Endothelial cell (in vitro differentiated cells): Measurements from ENCODE around the gene CFAP61. TPM values are rescaled to one million over a fixed set of nuclear protein-coding genes. Genes with fewer than 3 reads are reported as not detected.

ENCODE experiments used
- DNase-seq: peaks from one replicate; pipeline ENCODE4 v3.0.0; 2021; ENCODE audit warnings: low spot score
- H3K27ac Mint-ChIP-seq: one replicate; pipeline ENCODE4 v1.8.0; 2021; ENCODE audit warnings: mixed read lengths, inconsistent platforms; ENCODE audit not compliant: unreplicated experiment
- H3K27me3 Mint-ChIP-seq: one replicate; pipeline ENCODE4 v1.8.0; 2021; ENCODE audit warnings: mild to moderate bottlenecking, moderate library complexity, mixed read lengths, inconsistent platforms; ENCODE audit not compliant: unreplicated experiment
- H3K36me3 Mint-ChIP-seq: one replicate; pipeline ENCODE4 v1.8.0; 2021; ENCODE audit warnings: mild to moderate bottlenecking, low read depth, mixed read lengths, inconsistent platforms; ENCODE audit not compliant: unreplicated experiment
- H3K4me1 Mint-ChIP-seq: one replicate; pipeline ENCODE4 v1.8.0; 2021; ENCODE audit warnings: mild to moderate bottlenecking, mixed read lengths, inconsistent platforms; ENCODE audit not compliant: unreplicated experiment
- H3K4me3 Mint-ChIP-seq: one replicate; pipeline ENCODE4 v1.8.0; 2021; ENCODE audit warnings: mild to moderate bottlenecking, mixed read lengths, inconsistent platforms; ENCODE audit not compliant: unreplicated experiment
- H3K9me3 Mint-ChIP-seq: one replicate; pipeline ENCODE4 v1.8.0; 2021; ENCODE audit warnings: mixed read lengths, inconsistent platforms; ENCODE audit not compliant: unreplicated experiment
- CTCF ChIP-seq: fragments of 200-600 bp; sonication (generic); IDR thresholded peaks from one replicate; pipeline ENCODE4 v1.5.0; 2021; ENCODE audit warnings: antibody characterized with exemption; ENCODE audit not compliant: unreplicated experiment
- total RNA-seq: library from RNA; stranded (reverse); fragmentation: NEBNext Ultra II Directional; extraction: Animal tissue kit (Norgen Biotek cat#: 25700); gene quantifications from one replicate; pipeline ENCODE4 v1.2.1, GENCODE V29; 2021; ENCODE audit not compliant: unreplicated experiment

The CFAP61 gene
- total RNA-seq, 1 donor from 2014 or later: not detected

GRCh38 chr20:20364593-20365479 lies 312.5 kb downstream of the CFAP61 start:
- peaks cover 27% of the 10 kb centered on the region for H3K27me3 Mint-ChIP-seq
- no peak for TF ChIP-seq CTCF
- no peak overlapping the region for H3K27ac Mint-ChIP-seq
- no peaks in the 10 kb centered on the region for H3K9me3 Mint-ChIP-seq
- peaks cover under 1% of the 10 kb centered on the region for H3K36me3 Mint-ChIP-seq
- DNase-seq: no peak
- peaks cover 6% of the 10 kb centered on the region for H3K4me1 Mint-ChIP-seq
- no peak overlapping the region for H3K4me3 Mint-ChIP-seq

DNA sequence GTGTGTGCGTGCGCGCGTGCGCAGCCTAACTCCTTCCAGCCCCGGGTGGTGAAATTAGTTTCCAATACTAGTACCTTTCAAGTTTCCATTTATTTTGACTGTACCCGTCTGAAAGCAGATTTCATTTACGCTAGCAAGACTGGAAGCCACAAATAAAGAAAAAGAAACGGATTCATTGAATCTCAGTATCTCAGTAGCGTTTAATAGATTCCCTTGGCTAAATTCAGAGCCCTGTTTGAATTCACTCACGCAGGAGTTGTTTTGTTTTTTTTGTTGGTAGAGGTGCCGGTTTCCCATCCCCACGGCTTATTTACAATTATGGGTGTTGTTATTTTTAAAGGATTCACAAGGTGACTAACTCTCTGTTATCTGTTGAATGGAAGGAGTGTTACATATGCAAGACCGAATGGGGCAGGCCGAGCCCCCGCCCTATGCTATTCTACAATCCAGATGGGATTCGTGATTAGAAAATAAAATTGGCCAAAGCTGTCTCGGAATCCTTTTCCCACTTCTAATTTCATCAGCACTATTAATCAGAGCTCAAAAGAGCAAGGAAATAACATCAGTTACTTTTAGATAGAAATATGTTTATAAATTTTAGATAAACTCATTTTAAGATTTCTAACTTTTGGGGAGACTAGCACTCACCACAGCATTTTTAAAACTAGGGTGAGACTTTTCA lies 313.3 kb downstream of the CFAP61 start:
- Mint-ChIP-seq H3K4me3 (no peak overlapping the region), H3K36me3 (peaks cover 5% of the 10 kb centered on the region), H3K27ac (no peak overlapping the region), H3K27me3 (peaks cover 29% of the 10 kb centered on the region), H3K4me1 (peaks cover 11% of the 10 kb centered on the region), H3K9me3 (no peaks in the 10 kb centered on the region)
- no peak for DNase-seq
- TF ChIP-seq CTCF: no peak

DNA sequence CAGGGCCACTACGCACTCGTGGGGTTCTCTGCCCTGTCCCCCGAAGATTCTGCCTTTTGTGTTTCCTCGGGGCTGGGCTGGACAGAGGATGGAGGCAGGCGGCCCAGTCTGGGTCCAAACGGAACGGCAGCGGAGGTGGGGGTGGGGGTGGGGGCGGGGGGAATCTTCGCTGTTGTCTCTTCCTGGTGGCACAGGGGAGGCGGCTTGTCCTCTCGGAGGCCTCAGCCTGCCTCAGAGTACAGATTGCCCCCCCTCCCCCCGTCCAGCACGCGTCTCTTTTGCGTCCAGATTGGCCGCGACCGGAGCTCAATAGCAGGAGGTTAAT lies 314.2 kb downstream of the CFAP61 start:
- Mint-ChIP-seq H3K4me1 (peaks cover 11% of the 10 kb centered on the region), H3K9me3 (no peaks in the 10 kb centered on the region), H3K27me3 (peaks cover 30% of the 10 kb centered on the region), H3K27ac (no peak overlapping the region), H3K4me3 (peak overlapping the region; percentile 54), H3K36me3 (peaks cover 5% of the 10 kb centered on the region)
- no peak for DNase-seq
- no peak for TF ChIP-seq CTCF

DNA sequence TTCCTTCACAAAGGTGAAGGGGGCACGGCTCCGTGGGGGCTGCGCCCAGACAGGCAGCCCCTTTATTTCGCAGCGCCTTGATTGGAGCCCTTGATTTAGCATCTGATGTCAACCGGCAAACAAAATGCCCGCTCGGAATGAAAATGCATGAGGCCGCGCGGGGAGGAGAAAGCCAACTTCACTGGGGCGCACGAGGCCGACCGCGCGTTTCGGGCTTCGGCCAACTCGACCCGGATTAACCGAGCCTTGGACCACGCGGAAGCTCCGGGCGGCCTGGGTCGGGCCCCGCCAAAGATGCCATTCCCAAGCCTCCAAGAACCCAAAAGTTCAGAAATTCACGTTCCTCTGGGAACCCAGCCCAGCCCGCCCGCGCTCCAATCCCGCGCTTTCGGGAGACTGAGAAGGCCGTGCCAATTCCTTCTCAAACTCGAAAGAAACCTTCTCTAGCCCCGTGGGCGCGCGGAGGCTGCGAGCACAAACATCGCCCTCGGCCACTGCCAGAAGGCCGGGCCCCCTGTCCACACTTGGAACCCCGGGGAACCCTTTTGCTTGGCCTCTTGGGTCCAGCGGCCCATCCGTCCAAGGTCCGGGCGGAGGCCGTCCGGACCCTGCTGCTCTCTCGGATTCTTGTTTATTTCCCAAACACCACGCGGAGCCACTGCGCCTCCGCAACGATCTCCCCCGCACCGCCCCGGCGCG lies 314.7 kb downstream of the CFAP61 start:
- peaks cover 33% of the 10 kb centered on the region for H3K27me3 Mint-ChIP-seq
- H3K36me3 Mint-ChIP-seq: peaks cover 5% of the 10 kb centered on the region
- no peak overlapping the region for H3K27ac Mint-ChIP-seq
- TF ChIP-seq CTCF: no peak
- no peaks in the 10 kb centered on the region for H3K9me3 Mint-ChIP-seq
- no peak overlapping the region for H3K4me3 Mint-ChIP-seq
- peak; percentile 31 for DNase-seq
- H3K4me1 Mint-ChIP-seq: peaks cover 11% of the 10 kb centered on the region
